GM12878 (cell line): Measurements from ENCODE around the gene P2RX2. TPM values are rescaled to one million over a fixed set of nuclear protein-coding genes. Genes with fewer than 3 reads are reported as not detected.

Source experiments
- ATAC-seq: fragments of 200-7000 bp; cut with Tn5 transposase; 3 replicates; pipeline ENCODE4 v1.9.1; 2020; ENCODE audit warnings: mild to moderate bottlenecking, moderate library complexity
- BruUV-seq: library from RNA; stranded (reverse); fragments of 400-500 nt; replicated peaks from 2 replicates; lab custom pipeline; 2021; lab: Mats Ljungman, UMichigan
- CTCF ChIA-PET: fragments of 300-600 bp; sonication (Branson Sonifier 250); formaldehyde crosslinking; extraction: SDS; loops from one replicate; lab custom pipeline; 2021; ENCODE audit warnings: inconsistent platforms; lab: Yijun Ruan, JAX
- POLR2A ChIA-PET: fragments of 350-600 bp; formaldehyde crosslinking; extraction: SDS; loops from one replicate; lab custom pipeline; 2021; ENCODE audit warnings: inconsistent platforms; lab: Charles Lee
- RAD21 ChIA-PET: fragments of 300-600 bp; sonication (Branson Sonifier 250); formaldehyde crosslinking; loops from one replicate; lab custom pipeline; 2023; ENCODE audit warnings: antibody characterized with exemption; ENCODE audit not compliant: unreplicated experiment; lab: Charles Lee
- SMC1A ChIA-PET: fragments of 300-600 bp; sonication (Branson Sonifier 250); formaldehyde crosslinking; loops from one replicate; lab custom pipeline; 2023; ENCODE audit not compliant: unreplicated experiment, uncharacterized antibody; lab: Charles Lee
- DNase-seq: peaks from one replicate; pipeline ENCODE4 v3.0.0-alpha.2; 2011; ENCODE audit warnings: low read depth, low spot score
- FAIRE-seq: peaks from 3 replicates; lab custom pipeline; 2011; peaks lifted over from hg19 to GRCh38; lab: Jason Lieb, UNC
- H2AFZ ChIP-seq: 2 replicates; pipeline ENCODE4 v1.6.0; 2011; ENCODE audit warnings: low read depth, low read length, control low read depth; ENCODE audit not compliant: control insufficient read depth
- H3K27ac ChIP-seq: 2 replicates; pipeline ENCODE4 v1.5.1; 2011; ENCODE audit warnings: control low read depth; ENCODE audit not compliant: control insufficient read depth, insufficient read depth
- H3K27me3 ChIP-seq, 2 experiments: replicated peaks in 1 of 2; 2 replicates each; pipeline versions ENCODE4 v1.6.0 to v1.6.1; 2011; ENCODE audit warnings: low read length in 1 of 2; ENCODE audit not compliant: control insufficient read depth in 2 of 2, insufficient read depth in 2 of 2
- H3K36me3 ChIP-seq, 2 experiments: 2 replicates each; pipeline ENCODE4 v1.5.1; 2011; ENCODE audit warnings: low read length in 1 of 2; ENCODE audit not compliant: control insufficient read depth in 2 of 2, insufficient read depth in 2 of 2
- H3K4me1 ChIP-seq: 2 replicates; pipeline ENCODE4 v1.6.1; 2011; ENCODE audit warnings: mild to moderate bottlenecking, low read length, moderate library complexity, mixed read lengths; ENCODE audit not compliant: control insufficient read depth, insufficient read depth
- H3K4me2 ChIP-seq: 2 replicates; pipeline ENCODE4 v1.6.0; 2011; ENCODE audit warnings: control low read depth; ENCODE audit not compliant: control insufficient read depth, insufficient read depth
- H3K4me3 ChIP-seq: fragments of 200-600 bp; sonication (generic); 2 replicates; pipeline ENCODE4 v1.5.1; 2016
- H3K79me2 ChIP-seq: 2 replicates; pipeline ENCODE4 v1.6.0; 2011; ENCODE audit warnings: low read length; ENCODE audit not compliant: control insufficient read depth, insufficient read depth
- H3K9ac ChIP-seq: 2 replicates; pipeline ENCODE4 v1.8.0; 2011; ENCODE audit warnings: low read length, control low read depth, mixed read lengths; ENCODE audit not compliant: control insufficient read depth, insufficient read depth
- H3K9me3 ChIP-seq: replicated peaks from 3 replicates; pipeline ENCODE4 v1.5.1; 2011; ENCODE audit warnings: mild to moderate bottlenecking, low read length; ENCODE audit not compliant: control insufficient read depth, insufficient read depth
- H4K20me1 ChIP-seq: 2 replicates; pipeline ENCODE4 v1.6.0; 2011; ENCODE audit not compliant: control insufficient read depth, insufficient read depth
- CBX5 ChIP-seq: sonication (generic); IDR thresholded peaks from 2 replicates; pipeline ENCODE4 v1.6.1; 2016; ENCODE audit warnings: low read depth, moderate library complexity, mild to moderate bottlenecking, inconsistent platforms
- CHD2 ChIP-seq: IDR thresholded peaks from 2 replicates; pipeline ENCODE4 v1.6.1; 2011; ENCODE audit warnings: low read depth, low read length, improper control_type of control experiment, borderline replicate concordance
- E4F1 ChIP-seq: fragments of 450-650 bp; IDR thresholded peaks from 2 replicates; pipeline ENCODE4 v1.6.1; 2018; ENCODE audit warnings: borderline replicate concordance, mild to moderate bottlenecking; ENCODE audit not compliant: partially characterized antibody
- IRF5 ChIP-seq: fragments of 450-650 bp; IDR thresholded peaks from 2 replicates; pipeline ENCODE4 v1.6.1; 2017; ENCODE audit warnings: borderline replicate concordance
- PAX8 ChIP-seq: fragments of 450-650 bp; IDR thresholded peaks from 2 replicates; pipeline ENCODE4 v1.6.1; 2017; ENCODE audit warnings: mild to moderate bottlenecking, moderate library complexity
- POLR2A ChIP-seq: IDR thresholded peaks from 2 replicates; pipeline ENCODE4 v1.6.1; 2011; ENCODE audit warnings: low read depth, mild to moderate bottlenecking, low read length
- RELA ChIP-seq: fragments of 450-650 bp; IDR thresholded peaks from 2 replicates; pipeline ENCODE4 v1.8.0; 2014; ENCODE audit warnings: borderline replicate concordance; ENCODE audit not compliant: partially characterized antibody
- RELB ChIP-seq: fragments of 450-650 bp; IDR thresholded peaks from 2 replicates; pipeline ENCODE4 v1.6.1; 2017; ENCODE audit warnings: low read depth, mild to moderate bottlenecking, moderate library complexity
- ZBTB40 ChIP-seq: fragments of 450-650 bp; IDR thresholded peaks from 2 replicates; pipeline ENCODE4 v1.6.1; 2016; ENCODE audit warnings: mild to moderate bottlenecking, moderate library complexity, borderline replicate concordance
- WGBS: methylation state at CpG from one replicate; pipeline ENCODE4 v1.1.6; 2016; ENCODE audit warnings: low lambda C conversion rate; ENCODE audit not compliant: insufficient replicate concordance, insufficient coverage; ENCODE audit errors: missing lambda C conversion rate; 5-methylcytosine and 5-hydroxymethylcytosine counted together
- in situ Hi-C: fragments of 300-500 bp; cut with MboI; formaldehyde crosslinking; loops from 9 replicates; pipeline ENCODE4 v1.14.3; 2018; ENCODE audit warnings: mixed read lengths
- intact Hi-C: fragments of 100-400 bp; cut with micrococcal nuclease; formaldehyde crosslinking; loops from one replicate; pipeline ENCODE4 v1.14.2; 2022; ENCODE audit not compliant: unreplicated experiment
- polyA plus RNA-seq, 11 experiments: library from polyadenylated mRNA; depleted of rRNA in 4 of 11; unstranded in 6 of 11; stranded (reverse) in 5 of 11; fragments of >200 nt; fragmentation: Nextera tagmentation in 4 of 11; fragmentation: Illumina TruSeq in 1 of 11; extraction: Ambion mirVana in 4 of 11; extraction: Trizol in 1 of 11; gene quantifications; 1 replicate in 1 of 11; 2 replicates in 10 of 11; pipeline versions ENCODE4 v1.2.1 to v1.2.3, GENCODE V29; 2011 to 2016; ENCODE audit warnings: inconsistent platforms in 2 of 11, missing spikeins in 2 of 11, low read depth in 1 of 11
- total RNA-seq, 4 experiments: library from RNA; depleted of rRNA in 3 of 4; stranded (reverse); fragments of >200 nt in 3 of 4; fragmentation: Illumina TruSeq in 1 of 4; extraction: Trizol in 1 of 4; gene quantifications; 2 replicates each; pipeline versions ENCODE4 v1.2.1 to v1.2.3, GENCODE V29; 2013 to 2021

P2RX2 gene
- total and polyA plus RNA-seq, 10 of the 15 experiments (the other 5 are each of a cell fraction or from before 2014, with no cell fraction given): not detected

- TF ChIP-seq RELB: no peak
Measured at GRCh38 chr12:132588821-132589669, 29.5 kb upstream of the P2RX2 start (continued).

- SMC1A ChIA-PET: no interaction called here
- no peak overlapping the region for H3K9ac ChIP-seq
- no peaks in the 10 kb centered on the region for H3K4me1 ChIP-seq
- no peaks in the 10 kb centered on the region for H3K36me3 ChIP-seq
- no peak overlapping the region for H3K4me3 ChIP-seq
- WGBS: 72% methylated on average over 45 of the region's 45 CpGs
- no peak for DNase-seq
- FAIRE-seq: no peak
- no peaks in the 10 kb centered on the region for H4K20me1 ChIP-seq
- no peak overlapping the region for H3K4me2 ChIP-seq
- intact Hi-C loops (no loop called here), in situ Hi-C loops (no loop called here)
- no TSS peak for BruUV-seq
- no peak overlapping the region for H2AFZ ChIP-seq
- POLR2A ChIA-PET: no interaction called here
- RAD21 ChIA-PET: no interaction called here
- no peaks in the 10 kb centered on the region for H3K27me3 ChIP-seq
- CTCF ChIA-PET: interaction anchor here (0.5 kb wide), 1 partner anchor 159 kb away, joined by 3 read pairs; no protein-coding TSS in a partner anchor
- no peaks in the 10 kb centered on the region for H3K9me3 ChIP-seq
- H3K27ac ChIP-seq: no peak overlapping the region
- H3K79me2 ChIP-seq: no peaks in the 10 kb centered on the region
- ATAC-seq: no peak
- TF ChIP-seq RELA (no peak), E4F1 (no peak), POLR2A (no peak), CBX5 (no peak), CHD2 (no peak), ZBTB40 (no peak), PAX8 (no peak), IRF5 (no peak)
Measured at GRCh38 chr12:132591107-132591935, 27.3 kb upstream of the P2RX2 start.
